Activated B cell treated with CpG ODN at 0.5 μM for 24 hours (primary cell): Measurements from ENCODE around the gene AGBL1. TPM values are rescaled to one million over a fixed set of nuclear protein-coding genes. Genes with fewer than 3 reads are reported as not detected.

Experiments
- ATAC-seq: fragments of 200-7000 bp; cut with Tn5 transposase; one replicate; pipeline ENCODE4 v1.10.0; 2021; ENCODE audit warnings: low read depth, mild to moderate bottlenecking, moderate library complexity
- CTCF ChIA-PET: fragments of 350-600 bp; sonication (Branson Sonifier 250); formaldehyde crosslinking; loops from one replicate; lab custom pipeline; 2021; ENCODE audit warnings: antibody characterized with exemption; lab: Charles Lee
- POLR2A ChIA-PET: fragments of 350-600 bp; sonication (Branson Sonifier 250); formaldehyde crosslinking; loops from one replicate; lab custom pipeline; 2021; ENCODE audit warnings: antibody characterized with exemption; lab: Charles Lee
- DNase-seq: peaks from one replicate; pipeline ENCODE4 v3.0.0; 2022
- H3K27ac Mint-ChIP-seq: one replicate; pipeline ENCODE4 v1.8.0; 2020; ENCODE audit warnings: mixed read lengths
- H3K27me3 Mint-ChIP-seq: one replicate; pipeline ENCODE4 v1.8.0; 2021; ENCODE audit warnings: mixed read lengths
- H3K36me3 Mint-ChIP-seq: one replicate; pipeline ENCODE4 v1.8.0; 2021; ENCODE audit warnings: low read depth, mixed read lengths
- H3K4me1 Mint-ChIP-seq: one replicate; pipeline ENCODE4 v1.8.0; 2021; ENCODE audit warnings: mixed read lengths
- H3K4me3 Mint-ChIP-seq: one replicate; pipeline ENCODE4 v1.8.0; 2020; ENCODE audit warnings: mild to moderate bottlenecking, mixed read lengths
- H3K9me3 Mint-ChIP-seq: one replicate; pipeline ENCODE4 v1.8.0; 2020; ENCODE audit warnings: mixed read lengths
- intact Hi-C: fragments of 100-400 bp; cut with micrococcal nuclease; formaldehyde crosslinking; loops from one replicate; pipeline ENCODE4 v1.15.1; 2024
- total RNA-seq: library from RNA; stranded (reverse); gene quantifications from 2 replicates; pipeline ENCODE4 v1.2.3, GENCODE V29; 2022
- TF ChIP-seq, protein P1 (sequence below): fragments of 200-600 bp; IDR thresholded peaks from one replicate; pipeline ENCODE4 v1.8.0; 2022; ENCODE audit warnings: antibody characterized with exemption, mild to moderate bottlenecking

The AGBL1 gene
- total RNA-seq, 1 donor from 2014 or later, result not detected

DNA sequence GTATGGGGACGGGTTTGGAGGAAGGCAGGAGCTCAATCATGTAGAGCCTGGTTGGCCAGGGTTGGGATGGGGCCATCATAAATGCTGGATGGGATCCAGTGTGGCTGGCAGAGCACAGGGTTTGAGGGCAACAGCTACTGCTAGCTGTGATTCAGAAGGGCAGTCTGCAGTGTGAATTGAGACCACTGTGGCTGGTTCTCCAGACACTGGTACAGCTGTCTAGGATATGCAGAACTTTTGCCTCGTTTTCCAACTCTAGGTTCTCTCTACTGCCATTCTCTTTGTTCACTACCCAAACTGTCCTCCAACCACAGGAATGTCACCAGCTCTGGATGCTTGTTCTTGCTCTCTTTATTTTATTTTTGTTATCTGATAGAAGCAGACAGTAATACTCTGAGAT lies 543.6 kb downstream of the AGBL1 start:
- H3K9me3 Mint-ChIP-seq, result peaks cover 2% of the 10 kb centered on the region
- intact Hi-C loops, result no loop called here
- ATAC-seq (no peak), DNase-seq (no peak)
- no peak overlapping the region for H3K27ac Mint-ChIP-seq
- no peaks in the 10 kb centered on the region for H3K27me3 Mint-ChIP-seq
- no peaks in the 10 kb centered on the region for H3K36me3 Mint-ChIP-seq
- no peaks in the 10 kb centered on the region for H3K4me1 Mint-ChIP-seq
- ChIA-PET POLR2A (no interaction called here), CTCF (no interaction called here)
- TF ChIP-seq, protein P1, sequence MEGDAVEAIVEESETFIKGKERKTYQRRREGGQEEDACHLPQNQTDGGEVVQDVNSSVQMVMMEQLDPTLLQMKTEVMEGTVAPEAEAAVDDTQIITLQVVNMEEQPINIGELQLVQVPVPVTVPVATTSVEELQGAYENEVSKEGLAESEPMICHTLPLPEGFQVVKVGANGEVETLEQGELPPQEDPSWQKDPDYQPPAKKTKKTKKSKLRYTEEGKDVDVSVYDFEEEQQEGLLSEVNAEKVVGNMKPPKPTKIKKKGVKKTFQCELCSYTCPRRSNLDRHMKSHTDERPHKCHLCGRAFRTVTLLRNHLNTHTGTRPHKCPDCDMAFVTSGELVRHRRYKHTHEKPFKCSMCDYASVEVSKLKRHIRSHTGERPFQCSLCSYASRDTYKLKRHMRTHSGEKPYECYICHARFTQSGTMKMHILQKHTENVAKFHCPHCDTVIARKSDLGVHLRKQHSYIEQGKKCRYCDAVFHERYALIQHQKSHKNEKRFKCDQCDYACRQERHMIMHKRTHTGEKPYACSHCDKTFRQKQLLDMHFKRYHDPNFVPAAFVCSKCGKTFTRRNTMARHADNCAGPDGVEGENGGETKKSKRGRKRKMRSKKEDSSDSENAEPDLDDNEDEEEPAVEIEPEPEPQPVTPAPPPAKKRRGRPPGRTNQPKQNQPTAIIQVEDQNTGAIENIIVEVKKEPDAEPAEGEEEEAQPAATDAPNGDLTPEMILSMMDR, result no peak
- H3K4me3 Mint-ChIP-seq, result no peak overlapping the region

DNA sequence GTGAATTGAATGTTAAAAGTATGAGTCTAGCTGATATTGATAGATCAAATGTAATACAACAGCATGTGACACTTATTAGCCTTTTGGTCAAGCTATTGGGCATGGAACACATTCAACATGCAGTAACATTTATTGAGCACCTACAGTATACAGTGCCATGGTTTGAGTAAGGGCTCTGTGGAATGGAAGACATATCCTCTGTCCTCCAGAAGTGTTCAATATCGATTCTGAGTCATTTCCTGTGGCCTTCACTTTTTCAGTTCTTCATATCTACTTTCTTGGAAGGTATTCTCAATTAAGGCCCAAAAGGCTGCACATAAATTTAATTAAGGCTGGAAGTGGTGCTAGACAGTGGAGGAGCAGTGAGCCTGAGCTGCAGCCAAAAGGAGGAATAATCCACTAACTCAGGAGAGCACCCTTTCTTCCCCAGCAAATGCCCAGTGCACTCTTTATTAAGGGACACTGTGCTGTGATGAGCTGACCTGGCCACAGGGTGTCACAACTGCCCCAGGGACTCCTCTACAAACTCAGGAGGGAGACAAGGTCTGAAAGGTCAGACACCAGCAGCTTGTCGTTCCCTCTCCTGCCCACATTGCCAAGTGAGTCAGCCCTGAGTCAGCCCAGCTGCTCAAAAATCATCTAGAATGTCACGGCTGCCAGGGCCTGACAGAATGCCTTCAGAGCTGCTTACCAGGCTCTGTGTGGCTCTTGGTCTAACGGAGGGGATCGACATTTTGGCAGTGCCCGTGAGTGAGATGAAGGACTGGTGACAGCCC lies 544.8 kb downstream of the AGBL1 start:
- no peaks in the 10 kb centered on the region for H3K4me1 Mint-ChIP-seq
- no peak overlapping the region for H3K4me3 Mint-ChIP-seq
- H3K27me3 Mint-ChIP-seq, result no peaks in the 10 kb centered on the region
- H3K9me3 Mint-ChIP-seq, result peaks cover 2% of the 10 kb centered on the region
- TF ChIP-seq, protein P1, result no peak
- DNase-seq (no peak), ATAC-seq (no peak)
- ChIA-PET POLR2A (no interaction called here), CTCF (no interaction called here)
- H3K36me3 Mint-ChIP-seq, result no peaks in the 10 kb centered on the region
- no peak overlapping the region for H3K27ac Mint-ChIP-seq
- intact Hi-C loops, result no loop called here

DNA sequence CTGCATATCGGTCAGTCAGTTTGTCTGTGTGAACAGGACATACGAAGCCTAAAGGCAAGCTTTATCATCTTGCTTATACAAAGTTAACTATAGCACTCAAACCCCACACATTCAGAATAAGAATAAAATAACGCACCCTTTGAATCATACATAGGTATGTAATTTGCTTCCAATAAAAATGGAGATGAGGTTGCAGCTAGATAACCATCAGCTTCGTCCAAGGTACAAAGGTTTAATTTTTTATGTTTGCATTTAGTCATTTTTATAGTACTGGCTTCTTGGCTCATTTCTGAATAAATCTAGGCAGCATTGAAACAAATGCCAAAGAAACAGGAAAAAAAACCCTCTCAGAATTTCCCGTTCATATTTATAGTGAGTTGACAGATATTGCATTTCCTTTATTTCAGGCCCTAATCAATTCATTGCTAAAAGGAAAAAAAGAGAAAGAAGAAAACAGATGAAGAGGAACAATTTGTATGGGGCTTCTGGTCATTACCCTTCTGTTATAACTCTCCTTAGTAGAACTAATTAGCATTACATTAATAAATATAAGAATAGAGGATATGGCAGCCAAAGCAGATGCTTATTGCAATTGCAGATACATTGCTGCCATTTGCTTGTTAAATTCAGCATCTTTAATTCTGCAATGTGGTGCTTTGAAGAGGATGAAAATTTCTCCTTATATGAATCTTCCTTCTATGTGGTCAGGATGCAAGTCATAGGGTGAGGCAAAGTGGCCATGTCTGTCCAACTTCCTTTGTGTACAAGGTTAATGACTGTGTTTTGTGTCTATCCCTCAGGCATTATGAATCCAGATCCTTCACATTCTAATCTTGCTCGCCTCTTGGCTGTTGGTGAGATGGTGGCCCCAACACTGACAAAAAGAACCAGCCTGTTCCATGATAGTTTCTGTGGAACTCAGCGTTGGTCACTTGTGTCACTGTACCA lies 550.0 kb downstream of the AGBL1 start:
- Mint-ChIP-seq H3K4me1 (no peaks in the 10 kb centered on the region), H3K36me3 (no peaks in the 10 kb centered on the region), H3K9me3 (peaks cover 2% of the 10 kb centered on the region), H3K27ac (no peak overlapping the region), H3K27me3 (no peaks in the 10 kb centered on the region), H3K4me3 (no peak overlapping the region)
- TF ChIP-seq, protein P1, result no peak
- ChIA-PET POLR2A (no interaction called here), CTCF (no interaction called here)
- no peak for ATAC-seq
- DNase-seq, result no peak
- intact Hi-C loops, result no loop called here

DNA sequence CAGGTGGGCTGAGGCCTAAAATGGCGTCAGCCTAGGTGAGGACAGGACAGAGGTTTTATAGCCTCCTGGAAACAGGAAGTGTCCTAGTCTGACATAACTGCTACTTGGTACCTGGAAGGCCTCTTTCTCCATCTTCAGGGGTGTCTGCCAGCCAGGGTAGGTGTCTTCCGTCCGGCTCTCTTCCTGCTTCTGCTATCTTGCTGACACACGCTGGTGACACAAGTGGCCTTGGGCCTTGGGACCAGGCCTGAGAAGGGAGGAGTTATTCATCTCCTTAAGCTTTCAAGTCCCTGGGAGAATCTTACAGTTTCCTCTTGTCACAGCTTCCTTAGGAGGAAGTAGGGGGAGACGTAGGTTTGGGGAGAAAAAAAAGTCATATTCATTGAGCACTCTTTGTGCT lies 551.3 kb downstream of the AGBL1 start:
- peaks cover 2% of the 10 kb centered on the region for H3K9me3 Mint-ChIP-seq
- POLR2A ChIA-PET, result no interaction called here
- TF ChIP-seq, protein P1, result no peak
- DNase-seq (no peak), ATAC-seq (no peak)
- no peak overlapping the region for H3K4me3 Mint-ChIP-seq
- no peaks in the 10 kb centered on the region for H3K27me3 Mint-ChIP-seq
- no peak overlapping the region for H3K27ac Mint-ChIP-seq
- H3K36me3 Mint-ChIP-seq, result no peaks in the 10 kb centered on the region
- intact Hi-C loops, result no loop called here
- CTCF ChIA-PET, result no interaction called here
- H3K4me1 Mint-ChIP-seq, result no peaks in the 10 kb centered on the region

DNA sequence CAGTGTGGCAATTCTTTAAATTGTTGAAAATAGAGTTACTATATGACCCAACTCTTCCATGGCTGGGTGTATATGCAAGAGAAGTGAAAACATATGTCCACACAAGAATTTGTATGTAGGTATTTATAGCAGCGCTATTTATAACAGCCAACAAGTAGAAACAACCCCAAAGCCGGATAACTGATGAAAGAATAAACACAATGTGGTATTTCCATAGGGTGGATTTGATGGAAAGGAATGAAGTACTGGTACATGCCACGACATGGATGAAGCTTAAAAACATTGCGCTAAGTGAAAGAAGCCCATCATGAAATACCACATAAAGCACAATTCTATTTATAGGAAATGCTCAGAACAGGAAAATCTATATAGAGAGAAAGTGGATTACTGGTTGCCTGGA lies 554.5 kb downstream of the AGBL1 start:
- intact Hi-C loops, result no loop called here
- H3K27ac Mint-ChIP-seq, result no peak overlapping the region
- H3K27me3 Mint-ChIP-seq, result no peaks in the 10 kb centered on the region
- ChIA-PET POLR2A (no interaction called here), CTCF (no interaction called here)
- H3K9me3 Mint-ChIP-seq, result no peaks in the 10 kb centered on the region
- H3K4me3 Mint-ChIP-seq, result no peak overlapping the region
- no peaks in the 10 kb centered on the region for H3K36me3 Mint-ChIP-seq
- DNase-seq, result no peak
- H3K4me1 Mint-ChIP-seq, result no peaks in the 10 kb centered on the region
- TF ChIP-seq, protein P1, result no peak
- ATAC-seq, result no peak
